HG02678 (cell line): Measurements from ENCODE around the gene YAP1.
"Not testable (repeated sequence)": the region's sequence is repeated elsewhere in the genome, so short reads cannot be mapped to it uniquely, and the experiment has no call there.

Experiments used
- ATAC-seq: cut with Tn5 transposase; IDR thresholded peaks from one replicate; pipeline ENCODE4 v1.9.1; 2021; ENCODE audit warnings: mild to moderate bottlenecking, moderate library complexity; ENCODE audit not compliant: unreplicated experiment

Gene YAP1

GRCh38 chr11:102196816-102197215 is 86.6 kb downstream of the YAP1 start:
- ATAC-seq = no peak

- ATAC-seq = no peak
Measured at GRCh38 chr11:102197670-102198139, 87.5 kb downstream of the YAP1 start.

- no peak for ATAC-seq
Measured at GRCh38 chr11:102199673-102200072, 89.4 kb downstream of the YAP1 start.

- not testable (repeated sequence) for ATAC-seq
Measured at GRCh38 chr11:102200325-102200724, 90.1 kb downstream of the YAP1 start.

- ATAC-seq = no peak
Measured at GRCh38 chr11:102201776-102202175, 91.5 kb downstream of the YAP1 start.

- ATAC-seq = no peak
Measured at GRCh38 chr11:102202972-102203371, 92.7 kb downstream of the YAP1 start.

GRCh38 chr11:102204174-102204573 is 93.9 kb downstream of the YAP1 start:
- no peak for ATAC-seq

- no peak for ATAC-seq
Measured at GRCh38 chr11:102205805-102206204, 95.6 kb downstream of the YAP1 start.

- no peak for ATAC-seq
Measured at GRCh38 chr11:102208835-102209234, 98.6 kb downstream of the YAP1 start.

GRCh38 chr11:102214623-102215022 is 104.4 kb downstream of the YAP1 start:
- ATAC-seq = no peak

GRCh38 chr11:102216433-102217075 is 106.3 kb downstream of the YAP1 start:
- no peak for ATAC-seq

GRCh38 chr11:102220728-102221467 is 110.7 kb downstream of the YAP1 start:
- no peak for ATAC-seq

- ATAC-seq = no peak
Measured at GRCh38 chr11:102223859-102224258, 113.6 kb downstream of the YAP1 start.

GRCh38 chr11:102225689-102226568 is 115.7 kb downstream of the YAP1 start:
- no peak for ATAC-seq

GRCh38 chr11:102226702-102227490 is 116.6 kb downstream of the YAP1 start:
- no peak for ATAC-seq

GRCh38 chr11:102229510-102230123 is 119.4 kb downstream of the YAP1 start:
- ATAC-seq = no peak

- no peak for ATAC-seq
Measured at GRCh38 chr11:102230186-102230585, 119.9 kb downstream of the YAP1 start.

- ATAC-seq = no peak
Measured at GRCh38 chr11:102230911-102231310, 120.7 kb downstream of the YAP1 start.

GRCh38 chr11:102234779-102235439 is 124.7 kb downstream of the YAP1 start:
- no peak for ATAC-seq
